Endodermal cell (in vitro differentiated cells): ENCODE measurements around the gene CHPF. TPM values are rescaled to one million over a fixed set of nuclear protein-coding genes. Genes with fewer than 3 reads are reported as not detected.

Experiments
- DNase-seq: peaks from one replicate; pipeline ENCODE4 v3.0.0-alpha.2; 2017
- H3K27ac ChIP-seq: 2 replicates; pipeline ENCODE4 v1.5.1; 2013; ENCODE audit warnings: mild to moderate bottlenecking, low read depth, low read length, moderate library complexity
- H3K27me3 ChIP-seq: 2 replicates; pipeline ENCODE4 v1.6.1; 2013; ENCODE audit warnings: mild to moderate bottlenecking, low read length, moderate library complexity; ENCODE audit not compliant: insufficient read depth, control insufficient read depth, poor library complexity, severe bottlenecking
- H3K36me3 ChIP-seq: 2 replicates; pipeline ENCODE4 v1.7.0; 2013; ENCODE audit warnings: mild to moderate bottlenecking, low read length, moderate library complexity; ENCODE audit not compliant: control insufficient read depth, insufficient read depth
- H3K4me1 ChIP-seq: one replicate; pipeline ENCODE4 v1.7.0; 2013; ENCODE audit warnings: low read length; ENCODE audit not compliant: control insufficient read depth, insufficient read depth
- H3K4me3 ChIP-seq: 2 replicates; pipeline ENCODE4 v1.5.1; 2013; ENCODE audit warnings: mild to moderate bottlenecking, low read length, moderate library complexity
- H3K9ac ChIP-seq: 2 replicates; pipeline ENCODE4 v1.6.1; 2013; ENCODE audit warnings: mild to moderate bottlenecking, low read length, moderate library complexity; ENCODE audit not compliant: poor library complexity, severe bottlenecking; ENCODE audit errors: extremely low read depth
- H3K9me3 ChIP-seq: 2 replicates; pipeline ENCODE4 v1.6.1; 2013; ENCODE audit warnings: mild to moderate bottlenecking, low read length, moderate library complexity; ENCODE audit not compliant: control insufficient read depth
- H3K27ac Mint-ChIP-seq: 2 replicates; pipeline ENCODE4 v1.8.0; 2020; ENCODE audit warnings: mixed read lengths
- H3K27me3 Mint-ChIP-seq: 2 replicates; pipeline ENCODE4 v1.8.0; 2021; ENCODE audit warnings: mild to moderate bottlenecking, mixed read lengths; ENCODE audit not compliant: insufficient read depth
- H3K36me3 Mint-ChIP-seq: 2 replicates; pipeline ENCODE4 v1.8.0; 2020; ENCODE audit warnings: low read depth, mixed read lengths
- H3K4me1 Mint-ChIP-seq: 2 replicates; pipeline ENCODE4 v1.8.0; 2020; ENCODE audit warnings: mixed read lengths
- H3K4me3 Mint-ChIP-seq: 2 replicates; pipeline ENCODE4 v1.8.0; 2020; ENCODE audit warnings: mild to moderate bottlenecking, moderate library complexity, mixed read lengths
- H3K9me3 Mint-ChIP-seq: 2 replicates; pipeline ENCODE4 v1.8.0; 2020; ENCODE audit warnings: mild to moderate bottlenecking, mixed read lengths
- WGBS, 2 experiments: methylation state at CpG; one replicate each; pipeline versions ENCODE4 v1.1.5 to v1.1.7; 2013; ENCODE audit warnings: missing lambda C conversion rate in 2 of 2, mixed read lengths in 1 of 2; ENCODE audit not compliant: insufficient coverage in 1 of 2, insufficient read length in 1 of 2; 5-methylcytosine and 5-hydroxymethylcytosine counted together
- total RNA-seq, 2 donors: library from RNA; stranded (reverse); fragmentation: NEBNext Ultra II Directional in 1 of 2; extraction: Animal tissue kit (Norgen Biotek cat#: 25700) in 1 of 2; gene quantifications; 2 replicates in 1 of 2; 3 replicates in 1 of 2; pipeline ENCODE4 v1.2.1, GENCODE V29; 2021
- TF ChIP-seq, protein P1 (sequence below): fragments of 200-600 bp; sonication (generic); conservative IDR thresholded peaks from 2 replicates; pipeline ENCODE4 v1.5.0; 2021; ENCODE audit warnings: antibody characterized with exemption, mild to moderate bottlenecking

CHPF gene
- total RNA-seq, 2 donors from 2014 or later, result 51.2 to 54.0 TPM

DNA sequence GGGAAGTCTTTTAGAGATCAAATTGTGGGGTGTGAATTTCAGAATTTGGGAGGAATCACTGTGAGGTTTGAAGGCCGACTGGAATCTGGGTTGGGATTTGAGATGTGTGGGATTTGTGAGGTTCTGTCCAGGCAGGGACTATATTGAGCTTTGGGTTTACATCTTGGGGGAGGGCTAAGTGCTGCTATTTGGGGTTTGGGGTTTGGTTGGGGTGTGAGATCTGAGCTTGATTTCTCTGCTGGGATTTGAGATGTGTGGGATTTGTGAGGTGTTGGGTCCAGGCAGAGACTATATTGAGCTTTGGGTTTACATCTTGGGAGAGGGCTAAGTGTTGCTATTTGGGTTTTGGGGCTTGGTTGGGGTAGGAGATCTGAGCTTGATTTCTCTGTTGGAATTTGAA, 44.1 kb downstream of the CHPF start:
- H3K4me3 Mint-ChIP-seq, result peak overlapping the region; percentile 80
- Histone ChIP-seq H3K27me3 (peaks cover 37% of the 10 kb centered on the region), H3K9me3 (no peaks in the 10 kb centered on the region), H3K4me1 (peaks cover 9% of the 10 kb centered on the region), H3K36me3 (peaks cover 4% of the 10 kb centered on the region), H3K27ac (no peak overlapping the region), H3K4me3 (peak overlapping the region; percentile 98), H3K9ac (peak overlapping the region; percentile 91)
- 67 to 77% methylated on average over 1 of the region's 1 CpG for WGBS, 2 experiments
- H3K36me3 Mint-ChIP-seq, result peaks cover 17% of the 10 kb centered on the region
- H3K9me3 Mint-ChIP-seq, result no peaks in the 10 kb centered on the region
- peak overlapping the region; percentile 85 for H3K27ac Mint-ChIP-seq
- H3K27me3 Mint-ChIP-seq, result peaks cover 40% of the 10 kb centered on the region
- DNase-seq, result no peak
- TF ChIP-seq, protein P1, sequence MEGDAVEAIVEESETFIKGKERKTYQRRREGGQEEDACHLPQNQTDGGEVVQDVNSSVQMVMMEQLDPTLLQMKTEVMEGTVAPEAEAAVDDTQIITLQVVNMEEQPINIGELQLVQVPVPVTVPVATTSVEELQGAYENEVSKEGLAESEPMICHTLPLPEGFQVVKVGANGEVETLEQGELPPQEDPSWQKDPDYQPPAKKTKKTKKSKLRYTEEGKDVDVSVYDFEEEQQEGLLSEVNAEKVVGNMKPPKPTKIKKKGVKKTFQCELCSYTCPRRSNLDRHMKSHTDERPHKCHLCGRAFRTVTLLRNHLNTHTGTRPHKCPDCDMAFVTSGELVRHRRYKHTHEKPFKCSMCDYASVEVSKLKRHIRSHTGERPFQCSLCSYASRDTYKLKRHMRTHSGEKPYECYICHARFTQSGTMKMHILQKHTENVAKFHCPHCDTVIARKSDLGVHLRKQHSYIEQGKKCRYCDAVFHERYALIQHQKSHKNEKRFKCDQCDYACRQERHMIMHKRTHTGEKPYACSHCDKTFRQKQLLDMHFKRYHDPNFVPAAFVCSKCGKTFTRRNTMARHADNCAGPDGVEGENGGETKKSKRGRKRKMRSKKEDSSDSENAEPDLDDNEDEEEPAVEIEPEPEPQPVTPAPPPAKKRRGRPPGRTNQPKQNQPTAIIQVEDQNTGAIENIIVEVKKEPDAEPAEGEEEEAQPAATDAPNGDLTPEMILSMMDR, result no peak
- peaks cover 23% of the 10 kb centered on the region for H3K4me1 Mint-ChIP-seq

GRCh38 chr2:219499058-219499307, 44.6 kb downstream of the CHPF start:
- H3K9me3 Mint-ChIP-seq, result no peaks in the 10 kb centered on the region
- H3K27ac ChIP-seq, result no peak overlapping the region

GRCh38 chr2:219498280-219499057, 45.1 kb downstream of the CHPF start, which contains the start of gene GMPPA:
GMPPA (plus strand) TSS chr2:219498891; CDS start chr2:219499976, 1,085 bp downstream.
- TF ChIP-seq, protein P1, result peak; percentile 13
- peaks cover 48% of the 10 kb centered on the region for H3K27me3 ChIP-seq
- H3K36me3 ChIP-seq, result peaks cover 3% of the 10 kb centered on the region
- 0% methylated on average over 22 to 49 of the region's 49 CpGs for WGBS, 2 experiments
- Mint-ChIP-seq H3K4me3 (peak within 1 kb of the TSS; percentile 80), H3K27me3 (peaks cover 51% of the 10 kb centered on the region), H3K9me3 (no peaks in the 10 kb centered on the region), H3K36me3 (peaks cover 7% of the 10 kb centered on the region), H3K27ac (peak within 1 kb of the TSS; percentile 85), H3K4me1 (peaks cover 23% of the 10 kb centered on the region)
- peaks cover 9% of the 10 kb centered on the region for H3K4me1 ChIP-seq
- H3K9ac ChIP-seq, result peak within 1 kb of the TSS; percentile 91
- no peaks in the 10 kb centered on the region for H3K9me3 ChIP-seq
- H3K27ac ChIP-seq, result no peak within 1 kb of the TSS
- DNase-seq, result peak; percentile 99
- peak within 1 kb of the TSS; percentile 98 for H3K4me3 ChIP-seq

More at GRCh38 chr2:219499058-219499307, 44.6 kb downstream of the CHPF start:
- TF ChIP-seq, protein P1, result no peak
- Histone ChIP-seq H3K4me3 (peak overlapping the region; percentile 98), H3K36me3 (peaks cover 4% of the 10 kb centered on the region), H3K9ac (peak overlapping the region; percentile 91), H3K9me3 (no peaks in the 10 kb centered on the region), H3K27me3 (peaks cover 43% of the 10 kb centered on the region), H3K4me1 (peaks cover 9% of the 10 kb centered on the region)
- H3K4me3 Mint-ChIP-seq, result peak overlapping the region; percentile 80
- H3K4me1 Mint-ChIP-seq, result peaks cover 23% of the 10 kb centered on the region
- H3K27ac Mint-ChIP-seq, result peak overlapping the region; percentile 85
- WGBS, 2 experiments, result 6 to 7% methylated on average over 3 of the region's 3 CpGs
- peaks cover 46% of the 10 kb centered on the region for H3K27me3 Mint-ChIP-seq
- DNase-seq, result no peak
- peaks cover 12% of the 10 kb centered on the region for H3K36me3 Mint-ChIP-seq
